GM12864 (cell line): ENCODE results near the gene STARD7.

Experiments
- DNase-seq: peaks from one replicate; pipeline ENCODE4 v3.0.0-alpha.2; 2011; ENCODE audit warnings: low read depth
- H3K4me3 ChIP-seq: 2 replicates; pipeline ENCODE4 v1.5.1; 2011; ENCODE audit warnings: mild to moderate bottlenecking, low read depth, low read length, control low read depth
- CTCF ChIP-seq: IDR thresholded peaks from 2 replicates; pipeline ENCODE4 v1.5.1; 2011; ENCODE audit warnings: low read depth, mild to moderate bottlenecking, moderate library complexity, low read length, control low read depth, inconsistent platforms; ENCODE audit errors: missing control alignments

Gene STARD7

GRCh38 chr2:96151595-96152303 lies 56.9 kb downstream of the STARD7 start:
- no peak for TF ChIP-seq CTCF
- H3K4me3 ChIP-seq, result no peak overlapping the region

DNA sequence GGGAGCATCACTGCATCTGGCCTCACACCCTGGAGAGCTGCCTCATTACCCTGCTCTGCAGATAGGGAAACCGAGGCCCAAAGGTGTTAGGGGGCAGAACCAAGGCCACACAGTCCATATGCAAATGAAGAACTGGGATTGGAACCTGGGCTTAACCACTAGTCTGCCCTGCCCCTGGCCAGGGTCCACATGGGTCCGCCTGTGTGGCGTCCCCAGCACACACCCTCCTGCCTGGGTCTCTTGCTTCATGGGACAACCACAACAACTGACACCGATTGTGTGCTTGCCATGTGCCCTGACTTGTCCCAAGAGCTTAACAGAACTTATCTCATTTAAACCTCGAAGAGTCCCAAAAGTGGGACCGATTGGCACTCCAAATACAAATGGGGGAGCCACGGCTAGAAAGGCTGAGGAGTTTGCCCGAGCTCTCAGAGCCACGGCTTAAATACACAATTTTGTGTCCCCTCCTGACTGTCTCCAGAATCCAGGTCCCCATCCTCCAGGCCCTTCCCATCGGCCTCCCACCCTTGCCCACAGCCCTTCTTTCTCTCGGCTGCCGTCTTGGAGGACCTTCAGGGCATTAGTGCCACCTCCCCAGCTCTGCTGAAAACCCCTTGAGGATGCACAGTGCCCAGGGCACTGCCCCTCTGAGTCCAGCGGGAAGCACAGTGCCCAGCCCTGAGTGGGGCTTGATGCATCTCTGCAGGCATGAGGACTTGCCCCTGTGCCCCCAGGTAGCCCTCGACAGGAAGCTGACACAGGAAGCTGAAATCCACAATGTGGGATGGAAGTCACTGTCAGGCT lies 57.6 kb downstream of the STARD7 start:
- TF ChIP-seq CTCF, result no peak
- no peak overlapping the region for H3K4me3 ChIP-seq
- no peak for DNase-seq

More at GRCh38 chr2:96151595-96152303, 56.9 kb downstream of the STARD7 start:
- no peak for DNase-seq

DNA sequence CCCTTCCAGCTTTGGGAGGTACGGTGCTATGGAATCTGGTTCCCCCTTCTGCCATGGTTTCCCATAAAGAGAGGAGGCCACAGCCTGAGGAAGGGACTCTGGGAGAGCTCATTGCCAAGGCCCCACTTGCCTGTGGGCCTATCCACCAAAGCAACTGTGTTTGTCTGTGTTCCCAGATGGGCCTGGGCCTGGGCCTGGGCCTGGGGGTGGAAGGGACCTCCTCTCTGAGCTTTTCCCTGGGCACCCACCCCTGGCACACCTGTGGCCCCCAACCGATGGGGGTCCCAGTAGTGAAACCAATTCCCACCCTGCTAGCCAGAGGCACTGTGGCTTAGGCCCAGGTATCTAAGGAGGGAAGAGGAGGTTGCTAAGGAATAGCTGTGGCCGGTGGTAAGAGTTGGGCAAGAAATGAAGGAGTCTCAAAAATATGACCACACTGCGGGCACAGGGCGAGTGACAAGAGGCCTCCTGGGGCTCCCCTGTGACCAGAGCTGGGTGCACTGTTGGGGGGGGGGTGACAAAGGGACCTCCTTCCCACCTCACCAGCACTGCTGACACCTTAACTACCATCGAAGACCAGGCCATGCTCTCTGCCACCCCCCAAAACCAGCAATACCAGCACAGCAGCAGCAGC lies 58.5 kb downstream of the STARD7 start:
- no peak for DNase-seq
- TF ChIP-seq CTCF, result no peak
- H3K4me3 ChIP-seq, result no peak overlapping the region

DNA sequence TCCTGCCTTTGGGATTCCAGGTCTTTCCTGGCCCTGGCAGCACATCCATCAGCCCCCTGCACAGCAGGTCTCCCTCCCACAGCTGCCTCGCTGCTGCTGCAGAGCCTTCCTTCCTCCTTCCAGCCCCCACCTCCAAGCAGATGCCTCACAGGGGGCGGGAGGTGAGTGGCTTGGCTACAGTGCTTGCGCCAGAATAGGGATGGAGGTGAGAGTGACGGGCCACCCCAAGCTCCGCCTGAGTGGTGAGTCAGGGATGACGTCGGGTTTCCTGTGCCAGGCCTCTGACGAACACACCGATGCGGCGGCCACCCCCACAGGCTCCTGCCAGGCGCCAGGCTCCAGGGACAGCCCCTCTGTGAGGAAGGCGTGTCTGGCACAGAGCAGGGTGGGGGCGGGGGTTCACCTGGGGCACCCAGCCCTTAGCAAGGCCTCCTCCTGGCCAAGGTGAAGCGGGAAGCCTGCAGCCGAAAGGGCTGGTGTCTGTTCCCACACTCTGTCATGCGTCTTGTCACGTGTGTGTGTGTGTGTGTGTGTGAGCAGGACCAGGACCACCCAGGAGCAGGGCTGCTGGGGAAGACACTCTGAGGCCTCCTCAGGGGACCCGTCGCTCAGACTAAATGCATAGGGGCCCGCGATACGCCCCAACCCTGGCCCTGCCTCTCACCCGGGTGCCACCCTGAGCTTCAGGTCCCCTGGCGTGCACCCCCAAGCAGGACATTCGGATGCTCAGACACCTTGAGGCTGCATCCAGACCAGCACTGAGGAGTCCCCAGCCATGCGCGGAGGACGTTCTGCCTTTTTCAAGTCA lies 60.0 kb downstream of the STARD7 start:
- DNase-seq, result no peak
- peak overlapping the region; percentile 9; the same call in 1 of the 2 replicates for H3K4me3 ChIP-seq
- TF ChIP-seq CTCF, result no peak

DNA sequence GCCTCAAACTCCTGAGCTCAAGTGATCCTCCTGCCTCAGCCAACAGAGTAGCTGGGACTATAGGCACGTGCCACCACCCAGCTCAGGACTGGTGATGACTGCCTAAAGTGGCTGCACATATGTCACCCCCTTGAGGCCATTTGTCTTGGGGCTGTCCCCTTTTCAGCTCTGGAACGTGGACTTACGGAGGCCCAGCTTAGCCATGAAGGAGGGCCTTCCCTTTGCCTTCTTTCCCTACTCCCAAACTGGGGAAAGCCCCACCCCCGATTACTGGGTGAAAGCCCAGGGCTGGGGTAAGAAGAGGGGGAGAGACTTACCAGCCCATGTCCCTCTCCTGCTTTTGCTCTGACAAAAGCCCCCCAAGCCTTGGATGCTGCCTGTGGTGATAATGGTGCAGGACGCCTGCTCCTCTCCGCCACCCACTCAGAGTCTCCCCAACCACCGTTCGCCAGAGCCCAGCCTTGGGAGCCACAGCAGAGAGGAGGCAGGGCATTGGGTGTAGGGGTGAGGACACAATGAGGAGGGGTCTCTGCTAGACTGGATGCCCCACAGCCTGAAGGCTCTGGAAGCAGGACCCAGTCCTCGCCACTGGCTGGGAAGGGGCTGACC lies 60.9 kb downstream of the STARD7 start:
- peak overlapping the region; percentile 9; the same call in 1 of the 2 replicates for H3K4me3 ChIP-seq
- TF ChIP-seq CTCF, result no peak
- no peak for DNase-seq
